HG03280 (cell line): ENCODE data around the gene WDR45.

Experiments used
- ATAC-seq: cut with Tn5 transposase; IDR thresholded peaks from one replicate; pipeline ENCODE4 v1.9.1; 2021; ENCODE audit warnings: mild to moderate bottlenecking, moderate library complexity; ENCODE audit not compliant: unreplicated experiment

WDR45 gene

GRCh38 chrX:49053223-49054072 is 26.2 kb downstream of the WDR45 start:
- no peak for ATAC-seq

- ATAC-seq, result no peak
Measured at GRCh38 chrX:49043987-49044281, 35.8 kb downstream of the WDR45 start.

DNA sequence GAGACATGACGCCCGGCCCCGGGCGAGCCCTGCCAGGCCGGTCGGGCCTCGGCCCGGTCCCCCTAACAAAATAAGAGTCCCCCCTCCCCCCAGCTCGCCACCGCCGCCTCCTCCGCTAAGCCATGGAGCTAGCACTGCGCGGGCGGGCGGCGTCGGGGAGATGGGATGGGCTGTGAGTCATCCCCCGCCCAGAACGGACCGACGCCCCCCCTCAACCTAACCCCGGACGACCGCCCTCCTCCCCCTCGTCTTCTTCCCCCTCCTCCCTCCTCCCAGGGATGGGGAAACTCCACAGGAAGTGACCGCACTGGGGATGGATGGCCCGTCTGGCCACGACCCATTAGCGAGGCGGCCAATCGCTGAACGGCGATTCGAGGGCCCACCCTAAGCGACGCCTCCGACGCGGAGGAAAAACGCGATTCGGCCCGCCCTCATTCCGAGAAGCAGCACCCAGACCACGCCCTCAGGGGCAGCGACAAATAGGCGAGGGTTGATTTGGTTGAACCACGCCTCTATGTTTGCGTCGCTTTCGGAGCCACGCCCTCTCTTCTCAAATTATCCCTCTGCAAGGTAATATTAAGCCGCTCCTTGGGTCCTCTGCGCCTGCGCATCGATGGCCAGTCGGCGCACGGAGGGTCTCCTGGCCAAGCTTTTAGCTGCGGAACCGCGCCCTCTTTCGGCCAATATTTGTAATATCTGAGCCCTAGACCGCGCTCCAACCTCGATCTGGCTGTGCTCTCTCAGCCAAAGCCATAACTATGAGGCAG is 36.3 kb downstream of the WDR45 start, which contains the start of gene TFE3:
Gene TFE3, minus strand, starts transcription at position 138 of the 767 bp plus-strand sequence. Its CDS starts 131 bp downstream, at position 7.
- ATAC-seq, result peak; percentile 88

- peak; percentile 11 for ATAC-seq
Measured at GRCh38 chrX:49042581-49043219, 37.0 kb downstream of the WDR45 start.

- ATAC-seq, result no peak
Measured at GRCh38 chrX:49041744-49042580, 37.7 kb downstream of the WDR45 start.

- ATAC-seq, result no peak
Measured at GRCh38 chrX:49040376-49040955, 39.2 kb downstream of the WDR45 start.

DNA sequence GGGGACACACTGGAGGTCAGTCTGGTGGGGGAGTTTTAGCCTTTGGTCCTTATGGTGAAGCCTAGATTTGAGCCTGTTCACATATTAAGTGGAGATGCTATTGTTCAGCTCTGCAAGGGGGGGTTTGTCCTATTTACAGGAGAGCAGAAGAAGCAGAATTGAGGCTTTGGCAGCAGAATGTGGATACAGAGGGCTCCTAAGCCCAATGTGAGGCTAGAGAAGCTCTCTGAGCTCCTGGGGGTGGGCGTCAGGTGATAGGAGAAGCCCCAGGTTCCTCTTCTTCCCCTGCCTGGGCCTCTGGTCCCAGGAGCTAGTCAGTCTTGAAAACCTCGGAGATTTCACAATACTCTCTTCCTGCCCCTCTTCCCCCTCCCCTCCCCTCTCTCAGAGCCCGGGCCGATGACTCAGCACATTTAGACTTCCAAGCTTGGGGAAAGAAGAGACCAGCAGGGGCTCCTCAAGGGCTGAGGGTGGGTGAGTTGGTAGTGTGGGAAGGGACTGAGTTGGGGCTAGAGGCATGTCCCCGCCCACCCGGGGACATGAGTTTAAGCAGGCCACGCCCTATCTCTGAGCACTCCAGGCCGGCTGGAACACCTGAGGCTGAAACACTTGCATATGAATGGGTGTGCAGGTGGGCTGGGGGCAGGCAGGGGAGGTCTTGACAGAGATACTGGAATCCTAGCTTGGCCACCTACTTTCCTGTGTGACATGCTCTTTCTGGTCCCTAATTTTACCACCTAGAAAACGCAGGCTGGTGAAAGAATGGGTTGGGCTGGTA is 39.9 kb downstream of the WDR45 start:
- ATAC-seq, result no peak

- no peak for ATAC-seq
Measured at GRCh38 chrX:49037883-49038475, 41.7 kb downstream of the WDR45 start.

DNA sequence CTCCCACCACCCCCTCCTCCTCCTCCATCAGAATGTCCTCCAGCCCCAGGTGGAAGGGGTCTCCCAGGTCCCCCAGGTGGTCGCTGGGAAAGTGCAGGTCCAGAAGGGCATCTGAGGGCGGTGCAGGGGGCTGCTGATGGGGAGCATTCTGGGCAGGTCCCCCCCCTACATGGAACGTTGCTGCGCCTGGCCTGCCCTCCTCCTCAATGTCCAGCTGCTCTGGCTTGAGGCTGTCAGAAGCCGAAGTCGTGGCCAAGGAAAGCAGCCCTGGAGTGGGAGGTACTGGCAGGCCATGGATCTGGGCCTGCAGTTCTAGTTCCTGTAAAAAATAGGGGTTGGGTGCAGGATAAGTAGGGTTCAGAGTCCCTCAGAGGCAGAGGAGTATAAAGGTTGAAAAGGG is 49.4 kb downstream of the WDR45 start:
- no peak for ATAC-seq

- ATAC-seq, result no peak
Measured at GRCh38 chrX:49029876-49030275, 49.8 kb downstream of the WDR45 start.
